GM11168 (cell line): ENCODE data around the gene DNAJC27.

ENCODE experiments used
- in situ Hi-C: fragments of 300-500 bp; cut with MboI; formaldehyde crosslinking; loops from one replicate; pipeline ENCODE4 v1.12.0; 2022; ENCODE audit warnings: low sequenced_read_pairs; ENCODE audit not compliant: unreplicated experiment

Gene DNAJC27

GRCh38 chr2:24912986-24913385 is 58.8 kb downstream of the DNAJC27 start:
- in situ Hi-C loops = no loop called here

- in situ Hi-C loops = no loop called here
These were observed 59.2 kb downstream of the DNAJC27 start for GRCh38 chr2:24912523-24912922.

- in situ Hi-C loops = no loop called here
These were observed 61.5 kb downstream of the DNAJC27 start for GRCh38 chr2:24910245-24910644.

GRCh38 chr2:24909555-24910177 is 62.1 kb downstream of the DNAJC27 start:
- in situ Hi-C loops = no loop called here

GRCh38 chr2:24908461-24908901 is 63.3 kb downstream of the DNAJC27 start:
- in situ Hi-C loops = no loop called here

GRCh38 chr2:24907116-24907515 is 64.6 kb downstream of the DNAJC27 start:
- in situ Hi-C loops = no loop called here

- in situ Hi-C loops = no loop called here
These were observed 65.3 kb downstream of the DNAJC27 start for GRCh38 chr2:24906466-24906865.

- in situ Hi-C loops = no loop called here
These were observed 68.3 kb downstream of the DNAJC27 start for GRCh38 chr2:24903161-24904103.

GRCh38 chr2:24899361-24899910 is 72.3 kb downstream of the DNAJC27 start:
- in situ Hi-C loops = no loop called here

GRCh38 chr2:24898122-24899109 is 73.3 kb downstream of the DNAJC27 start:
- in situ Hi-C loops = no loop called here

- in situ Hi-C loops = no loop called here
These were observed 77.0 kb downstream of the DNAJC27 start for GRCh38 chr2:24894750-24895149.

GRCh38 chr2:24893934-24894333 is 77.8 kb downstream of the DNAJC27 start:
- in situ Hi-C loops = no loop called here
